C1 segment of cervical spinal cord (tissue), 14 donors: Measurements from ENCODE around the gene ISYNA1.

Source experiments
- DNase-seq, 14 donors: peaks; one replicate each; lab custom pipeline; 2025; lab: John Stamatoyannopoulos, UW

Gene ISYNA1

GRCh38 chr19:18468517-18468916 is 30.6 kb upstream of the ISYNA1 start:
- DNase-seq: no peak

- no peak for DNase-seq
Measured at GRCh38 chr19:18467978-18468377, 30.0 kb upstream of the ISYNA1 start.

DNA sequence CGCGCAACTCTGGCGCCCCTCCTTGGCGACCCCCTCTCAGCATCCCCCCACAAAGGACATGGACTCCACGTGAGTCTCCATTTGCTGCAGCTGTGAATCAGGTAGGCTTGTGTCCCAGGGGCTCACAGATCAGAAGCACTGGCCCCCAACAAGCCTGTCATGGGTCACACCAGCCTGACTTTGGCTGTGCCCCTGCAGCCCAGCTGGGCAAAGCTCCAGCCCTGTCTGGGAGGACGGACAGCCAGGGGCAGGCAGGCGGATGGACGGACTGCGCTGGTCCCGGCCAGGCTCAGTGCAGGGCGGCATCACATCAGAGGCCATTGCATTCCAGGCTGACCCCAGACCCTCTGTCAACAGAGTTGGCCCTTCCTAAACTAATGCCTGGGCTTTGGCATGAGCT is 28.4 kb upstream of the ISYNA1 start:
- DNase-seq: no peak

GRCh38 chr19:18465964-18466339 is 28.0 kb upstream of the ISYNA1 start:
- DNase-seq: no peak

GRCh38 chr19:18465214-18465963 is 27.5 kb upstream of the ISYNA1 start:
- DNase-seq: peak in 2 of 14 donors; percentile 34 to 42

- DNase-seq: peak in 12 of 14 donors; percentile 43 to 92 (median 76)
Measured at GRCh38 chr19:18464646-18465045, 26.7 kb upstream of the ISYNA1 start.

- DNase-seq: no peak
Measured at GRCh38 chr19:18461471-18461870, 23.5 kb upstream of the ISYNA1 start.

GRCh38 chr19:18460900-18461299 is 23.0 kb upstream of the ISYNA1 start:
- no peak for DNase-seq

GRCh38 chr19:18457483-18458331 is 19.8 kb upstream of the ISYNA1 start:
- DNase-seq: no peak

DNA sequence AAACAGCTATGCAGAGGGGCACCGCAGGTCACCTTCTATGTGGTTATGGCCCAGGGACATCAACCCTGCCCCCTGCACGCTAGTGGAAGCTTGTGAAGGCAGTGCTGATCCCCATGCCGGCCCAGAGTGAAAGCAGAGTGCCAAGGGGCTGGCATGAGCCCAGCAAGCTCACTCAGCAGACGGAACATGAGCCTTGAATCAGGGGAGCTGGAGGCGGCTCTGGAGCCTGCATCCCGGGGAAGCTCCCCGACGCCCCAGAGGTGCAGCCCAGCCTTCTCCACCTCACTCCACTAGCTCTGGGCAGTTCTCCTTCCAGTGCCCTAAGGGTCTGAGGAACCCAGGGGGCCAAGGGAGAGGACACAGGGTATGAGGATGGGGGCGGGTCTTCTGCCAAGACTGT is 19.0 kb upstream of the ISYNA1 start:
- DNase-seq: peak in 7 of 14 donors; percentile 22 to 74 (median 38)

GRCh38 chr19:18456279-18456678 is 18.3 kb upstream of the ISYNA1 start:
- no peak for DNase-seq

DNA sequence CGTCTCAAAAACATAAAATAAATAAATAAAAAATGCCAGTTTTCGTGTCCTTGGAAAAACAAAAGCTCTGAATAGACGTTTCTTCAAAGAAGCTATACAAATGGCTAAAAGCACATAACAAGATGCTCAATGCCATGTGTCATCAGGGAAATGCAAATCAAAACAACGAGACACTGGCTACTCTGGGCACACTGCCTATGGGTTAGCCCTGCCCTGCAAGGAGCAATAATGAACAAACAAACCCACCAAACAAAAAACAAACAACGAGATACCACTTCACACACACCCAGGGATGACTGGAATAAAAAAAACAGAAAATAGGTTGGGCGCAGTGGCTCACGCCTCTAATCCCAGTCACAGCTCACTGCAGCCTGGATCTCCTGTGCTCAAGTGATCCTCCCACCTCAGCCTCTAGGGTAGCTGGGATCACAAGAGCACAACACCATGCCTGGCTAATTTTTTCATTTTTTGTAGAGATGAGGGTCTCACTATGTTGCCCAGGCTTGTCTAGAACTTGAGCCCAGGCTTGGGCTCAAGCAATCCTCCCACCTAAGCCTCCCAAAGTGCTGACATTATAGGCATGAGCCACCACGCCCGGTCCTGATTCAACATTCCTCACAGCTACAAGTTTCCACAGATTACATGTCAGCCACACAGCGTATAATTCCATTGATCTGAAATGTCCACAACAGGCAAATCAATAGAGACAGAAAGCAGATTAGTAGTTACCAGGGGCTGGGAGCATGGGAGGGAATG is 15.5 kb upstream of the ISYNA1 start:
- DNase-seq: peak in 1 of 14 donors; percentile 19

DNA sequence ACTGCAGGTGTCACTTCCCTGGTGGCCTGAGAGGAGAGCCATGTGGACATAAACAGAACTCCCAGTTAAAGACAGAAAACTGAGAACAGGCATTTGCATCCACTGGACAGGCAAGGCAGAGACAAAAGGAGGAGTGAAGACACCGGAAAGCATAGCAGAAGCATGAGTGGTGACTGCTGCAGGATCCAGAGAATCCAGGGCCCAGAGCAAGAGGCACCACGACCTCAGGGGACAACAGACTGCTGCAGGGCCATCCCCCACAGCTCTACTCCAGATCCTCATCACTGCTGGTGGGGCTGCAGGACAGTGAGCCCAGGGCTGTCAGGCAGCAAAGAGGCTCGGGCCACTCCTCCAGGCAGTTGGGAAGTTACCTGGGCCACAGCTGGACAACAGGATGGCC is 14.5 kb upstream of the ISYNA1 start:
- no peak for DNase-seq

GRCh38 chr19:18450931-18451836 is 13.3 kb upstream of the ISYNA1 start:
- DNase-seq: peak in 12 of 14 donors; percentile 41 to 87 (median 68)

GRCh38 chr19:18450021-18450930 is 12.3 kb upstream of the ISYNA1 start:
- no peak for DNase-seq

DNA sequence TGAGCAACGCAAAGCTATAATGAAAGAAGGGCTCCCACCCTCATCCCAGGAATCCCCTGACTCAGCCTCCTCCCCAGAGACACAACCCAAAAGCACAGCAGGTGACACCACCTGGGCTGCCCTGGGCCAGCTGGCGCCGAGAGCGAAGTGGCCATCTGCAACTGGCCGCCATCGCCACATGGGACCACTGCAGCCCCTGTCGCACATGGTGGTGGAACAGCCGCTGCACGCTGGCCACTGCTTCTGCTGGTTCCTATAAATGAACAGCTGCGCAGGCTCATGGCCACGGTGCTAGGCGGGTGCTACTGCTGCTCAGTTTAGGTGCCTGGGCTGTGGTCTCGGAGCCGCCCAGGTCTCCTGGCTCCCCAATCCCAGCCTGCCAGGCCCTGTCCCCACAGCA is 11.6 kb upstream of the ISYNA1 start:
- no peak for DNase-seq

- no peak for DNase-seq
Measured at GRCh38 chr19:18446811-18447359, 9.0 kb upstream of the ISYNA1 start.

DNA sequence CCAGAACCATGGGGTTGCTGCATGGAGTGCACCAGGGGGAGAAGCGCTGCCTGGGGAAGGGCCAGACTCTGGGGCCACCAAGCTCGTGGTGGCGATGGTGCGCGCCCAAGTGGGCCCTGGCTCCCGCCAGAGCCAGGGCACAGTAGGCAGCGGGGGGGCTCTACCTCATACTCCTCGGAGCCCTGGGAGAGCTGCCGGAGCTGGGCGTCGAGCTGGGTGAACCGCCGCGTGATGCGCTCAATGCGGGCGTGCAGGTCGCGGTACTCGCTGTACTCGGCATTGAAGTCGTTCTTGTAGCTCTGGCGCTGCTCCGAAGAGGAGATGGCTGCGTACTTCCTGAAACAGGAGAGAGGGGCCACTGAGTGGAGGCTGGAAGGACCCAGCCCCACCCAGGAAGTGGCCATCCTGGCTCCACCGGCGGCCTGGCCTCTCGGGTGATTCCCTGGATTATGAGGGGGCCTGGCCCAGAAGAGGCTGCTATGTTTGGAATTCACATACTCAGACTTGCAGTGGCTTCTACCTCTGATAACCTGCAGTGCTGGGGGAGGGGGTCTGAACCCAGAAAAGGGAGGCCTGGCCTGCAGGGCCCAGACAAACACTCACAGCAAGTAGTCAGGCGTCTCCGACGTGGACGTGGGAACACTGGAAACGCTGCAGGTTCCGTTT is 8.3 kb upstream of the ISYNA1 start:
- DNase-seq: no peak
